K562 (cell line): ENCODE measurements around the gene ERVW-1. TPM values are rescaled to one million over a fixed set of nuclear protein-coding genes. Genes with fewer than 3 reads are reported as not detected.

ENCODE experiments used
- CBFA2T2 ChIP-seq: fragments of 450-650 bp; conservative IDR thresholded peaks from 2 replicates; pipeline ENCODE4 v1.6.1; 2017; ENCODE audit warnings: mild to moderate bottlenecking
- FOXM1 ChIP-seq, 2 experiments: fragments of 450-650 bp in 1 of 2; sonication (generic) in 1 of 2; formaldehyde crosslinking in 1 of 2; IDR thresholded peaks; 2 replicates each; pipeline versions ENCODE4 v1.6.1 to v1.9.0; 2017 to 2022; ENCODE audit warnings: low read depth in 2 of 2, mild to moderate bottlenecking in 2 of 2, missing genetic modification reagents in 1 of 2, moderate library complexity in 1 of 2
- RBM14 ChIP-seq: fragments of 200-400 bp; formaldehyde crosslinking; IDR thresholded peaks from 2 replicates; pipeline ENCODE4 v1.6.1; 2018; ENCODE audit warnings: low read depth, mild to moderate bottlenecking, low read length, moderate library complexity, borderline replicate concordance; ENCODE audit not compliant: insufficient read depth
- polyA plus RNA-seq, 8 experiments: library from polyadenylated mRNA; depleted of rRNA in 4 of 8; stranded (reverse) in 5 of 8; unstranded in 3 of 8; fragments of >200 nt; fragmentation: Nextera tagmentation in 2 of 8; fragmentation: Illumina TruSeq in 1 of 8; extraction: Ambion mirVana in 2 of 8; extraction: Trizol in 1 of 8; gene quantifications; 2 replicates each; pipeline versions ENCODE4 v1.2.1 to v1.2.3, GENCODE V29; 2011 to 2014; ENCODE audit warnings: inconsistent platforms in 1 of 8, missing spikeins in 1 of 8
- total RNA-seq, 7 experiments: library from RNA; depleted of rRNA in 6 of 7; stranded (reverse); fragments of >200 nt in 6 of 7; fragmentation: Illumina TruSeq in 2 of 7; extraction: Trizol in 2 of 7; gene quantifications; 2 replicates each; pipeline versions ENCODE4 v1.2.1 to v1.2.3, GENCODE V29; 2011 to 2021; ENCODE audit warnings: low replicate concordance in 1 of 7
- TF ChIP-seq, protein P1 (sequence below): fragments of 450-650 bp; IDR thresholded peaks from 2 replicates; pipeline ENCODE4 v1.6.1; 2016; ENCODE audit warnings: mild to moderate bottlenecking, moderate library complexity

Gene ERVW-1
- total and polyA plus RNA-seq, 9 of the 15 experiments (the other 6 are each of a cell fraction or from before 2014, with no cell fraction given), result not detected

DNA sequence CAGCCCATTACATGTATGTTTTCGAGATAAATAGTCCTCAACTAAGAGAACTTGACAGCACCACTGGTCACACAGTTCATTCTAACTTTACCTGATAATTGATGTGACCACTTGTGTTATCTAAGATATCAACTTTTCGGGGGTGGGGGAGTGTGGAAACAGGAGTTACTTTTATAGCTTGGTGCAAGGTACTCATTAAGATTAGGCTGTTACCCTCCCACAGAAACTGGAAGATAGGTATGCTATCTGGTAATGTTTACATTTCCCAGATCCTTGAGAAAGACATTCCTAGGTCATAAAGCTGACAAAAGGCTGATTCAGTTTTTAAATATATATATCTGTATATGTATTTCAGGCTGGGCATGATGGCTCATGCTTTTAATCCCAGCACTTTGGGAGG, 11.1 kb downstream of the ERVW-1 start (continued):
- no peak for TF ChIP-seq CBFA2T2
- no peak for TF ChIP-seq FOXM1 (IDR thresholded peaks at IDR 0.05; ENCODE audit: low read depth)
- no peak for TF ChIP-seq FOXM1 (CRISPR knock-in tag; IDR thresholded peaks at IDR 0.05; ENCODE audit: low read depth)
- TF ChIP-seq, protein P1, sequence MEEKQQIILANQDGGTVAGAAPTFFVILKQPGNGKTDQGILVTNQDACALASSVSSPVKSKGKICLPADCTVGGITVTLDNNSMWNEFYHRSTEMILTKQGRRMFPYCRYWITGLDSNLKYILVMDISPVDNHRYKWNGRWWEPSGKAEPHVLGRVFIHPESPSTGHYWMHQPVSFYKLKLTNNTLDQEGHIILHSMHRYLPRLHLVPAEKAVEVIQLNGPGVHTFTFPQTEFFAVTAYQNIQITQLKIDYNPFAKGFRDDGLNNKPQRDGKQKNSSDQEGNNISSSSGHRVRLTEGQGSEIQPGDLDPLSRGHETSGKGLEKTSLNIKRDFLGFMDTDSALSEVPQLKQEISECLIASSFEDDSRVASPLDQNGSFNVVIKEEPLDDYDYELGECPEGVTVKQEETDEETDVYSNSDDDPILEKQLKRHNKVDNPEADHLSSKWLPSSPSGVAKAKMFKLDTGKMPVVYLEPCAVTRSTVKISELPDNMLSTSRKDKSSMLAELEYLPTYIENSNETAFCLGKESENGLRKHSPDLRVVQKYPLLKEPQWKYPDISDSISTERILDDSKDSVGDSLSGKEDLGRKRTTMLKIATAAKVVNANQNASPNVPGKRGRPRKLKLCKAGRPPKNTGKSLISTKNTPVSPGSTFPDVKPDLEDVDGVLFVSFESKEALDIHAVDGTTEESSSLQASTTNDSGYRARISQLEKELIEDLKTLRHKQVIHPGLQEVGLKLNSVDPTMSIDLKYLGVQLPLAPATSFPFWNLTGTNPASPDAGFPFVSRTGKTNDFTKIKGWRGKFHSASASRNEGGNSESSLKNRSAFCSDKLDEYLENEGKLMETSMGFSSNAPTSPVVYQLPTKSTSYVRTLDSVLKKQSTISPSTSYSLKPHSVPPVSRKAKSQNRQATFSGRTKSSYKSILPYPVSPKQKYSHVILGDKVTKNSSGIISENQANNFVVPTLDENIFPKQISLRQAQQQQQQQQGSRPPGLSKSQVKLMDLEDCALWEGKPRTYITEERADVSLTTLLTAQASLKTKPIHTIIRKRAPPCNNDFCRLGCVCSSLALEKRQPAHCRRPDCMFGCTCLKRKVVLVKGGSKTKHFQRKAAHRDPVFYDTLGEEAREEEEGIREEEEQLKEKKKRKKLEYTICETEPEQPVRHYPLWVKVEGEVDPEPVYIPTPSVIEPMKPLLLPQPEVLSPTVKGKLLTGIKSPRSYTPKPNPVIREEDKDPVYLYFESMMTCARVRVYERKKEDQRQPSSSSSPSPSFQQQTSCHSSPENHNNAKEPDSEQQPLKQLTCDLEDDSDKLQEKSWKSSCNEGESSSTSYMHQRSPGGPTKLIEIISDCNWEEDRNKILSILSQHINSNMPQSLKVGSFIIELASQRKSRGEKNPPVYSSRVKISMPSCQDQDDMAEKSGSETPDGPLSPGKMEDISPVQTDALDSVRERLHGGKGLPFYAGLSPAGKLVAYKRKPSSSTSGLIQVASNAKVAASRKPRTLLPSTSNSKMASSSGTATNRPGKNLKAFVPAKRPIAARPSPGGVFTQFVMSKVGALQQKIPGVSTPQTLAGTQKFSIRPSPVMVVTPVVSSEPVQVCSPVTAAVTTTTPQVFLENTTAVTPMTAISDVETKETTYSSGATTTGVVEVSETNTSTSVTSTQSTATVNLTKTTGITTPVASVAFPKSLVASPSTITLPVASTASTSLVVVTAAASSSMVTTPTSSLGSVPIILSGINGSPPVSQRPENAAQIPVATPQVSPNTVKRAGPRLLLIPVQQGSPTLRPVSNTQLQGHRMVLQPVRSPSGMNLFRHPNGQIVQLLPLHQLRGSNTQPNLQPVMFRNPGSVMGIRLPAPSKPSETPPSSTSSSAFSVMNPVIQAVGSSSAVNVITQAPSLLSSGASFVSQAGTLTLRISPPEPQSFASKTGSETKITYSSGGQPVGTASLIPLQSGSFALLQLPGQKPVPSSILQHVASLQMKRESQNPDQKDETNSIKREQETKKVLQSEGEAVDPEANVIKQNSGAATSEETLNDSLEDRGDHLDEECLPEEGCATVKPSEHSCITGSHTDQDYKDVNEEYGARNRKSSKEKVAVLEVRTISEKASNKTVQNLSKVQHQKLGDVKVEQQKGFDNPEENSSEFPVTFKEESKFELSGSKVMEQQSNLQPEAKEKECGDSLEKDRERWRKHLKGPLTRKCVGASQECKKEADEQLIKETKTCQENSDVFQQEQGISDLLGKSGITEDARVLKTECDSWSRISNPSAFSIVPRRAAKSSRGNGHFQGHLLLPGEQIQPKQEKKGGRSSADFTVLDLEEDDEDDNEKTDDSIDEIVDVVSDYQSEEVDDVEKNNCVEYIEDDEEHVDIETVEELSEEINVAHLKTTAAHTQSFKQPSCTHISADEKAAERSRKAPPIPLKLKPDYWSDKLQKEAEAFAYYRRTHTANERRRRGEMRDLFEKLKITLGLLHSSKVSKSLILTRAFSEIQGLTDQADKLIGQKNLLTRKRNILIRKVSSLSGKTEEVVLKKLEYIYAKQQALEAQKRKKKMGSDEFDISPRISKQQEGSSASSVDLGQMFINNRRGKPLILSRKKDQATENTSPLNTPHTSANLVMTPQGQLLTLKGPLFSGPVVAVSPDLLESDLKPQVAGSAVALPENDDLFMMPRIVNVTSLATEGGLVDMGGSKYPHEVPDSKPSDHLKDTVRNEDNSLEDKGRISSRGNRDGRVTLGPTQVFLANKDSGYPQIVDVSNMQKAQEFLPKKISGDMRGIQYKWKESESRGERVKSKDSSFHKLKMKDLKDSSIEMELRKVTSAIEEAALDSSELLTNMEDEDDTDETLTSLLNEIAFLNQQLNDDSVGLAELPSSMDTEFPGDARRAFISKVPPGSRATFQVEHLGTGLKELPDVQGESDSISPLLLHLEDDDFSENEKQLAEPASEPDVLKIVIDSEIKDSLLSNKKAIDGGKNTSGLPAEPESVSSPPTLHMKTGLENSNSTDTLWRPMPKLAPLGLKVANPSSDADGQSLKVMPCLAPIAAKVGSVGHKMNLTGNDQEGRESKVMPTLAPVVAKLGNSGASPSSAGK, result no peak
- no peak for TF ChIP-seq RBM14
